GM19463 (cell line): ENCODE results near the gene DAD1.

Experiments
- ATAC-seq: cut with Tn5 transposase; IDR thresholded peaks from one replicate; pipeline ENCODE4 v1.9.1; 2021; ENCODE audit warnings: mild to moderate bottlenecking, moderate library complexity; ENCODE audit not compliant: unreplicated experiment

Gene DAD1

DNA sequence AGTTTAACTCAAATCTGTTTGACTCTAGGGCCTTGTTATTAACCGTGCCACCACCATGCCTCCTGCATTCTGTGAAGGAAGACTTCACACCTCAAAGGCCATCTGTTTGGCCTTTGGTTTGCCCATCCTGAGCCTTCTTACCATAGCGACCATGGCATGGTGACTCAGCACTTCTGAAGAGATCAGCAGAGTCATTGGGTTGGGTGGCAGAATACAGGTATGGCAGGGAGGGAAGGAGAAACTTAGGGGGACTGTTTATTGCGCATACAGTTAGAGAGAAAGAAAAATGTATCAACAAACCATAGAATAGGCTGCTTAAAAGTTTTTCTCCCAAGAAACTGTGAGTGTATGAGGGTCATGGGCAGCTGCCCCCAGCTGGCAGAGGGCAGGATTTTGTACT is 49.2 kb downstream of the DAD1 start:
- no peak for ATAC-seq

DNA sequence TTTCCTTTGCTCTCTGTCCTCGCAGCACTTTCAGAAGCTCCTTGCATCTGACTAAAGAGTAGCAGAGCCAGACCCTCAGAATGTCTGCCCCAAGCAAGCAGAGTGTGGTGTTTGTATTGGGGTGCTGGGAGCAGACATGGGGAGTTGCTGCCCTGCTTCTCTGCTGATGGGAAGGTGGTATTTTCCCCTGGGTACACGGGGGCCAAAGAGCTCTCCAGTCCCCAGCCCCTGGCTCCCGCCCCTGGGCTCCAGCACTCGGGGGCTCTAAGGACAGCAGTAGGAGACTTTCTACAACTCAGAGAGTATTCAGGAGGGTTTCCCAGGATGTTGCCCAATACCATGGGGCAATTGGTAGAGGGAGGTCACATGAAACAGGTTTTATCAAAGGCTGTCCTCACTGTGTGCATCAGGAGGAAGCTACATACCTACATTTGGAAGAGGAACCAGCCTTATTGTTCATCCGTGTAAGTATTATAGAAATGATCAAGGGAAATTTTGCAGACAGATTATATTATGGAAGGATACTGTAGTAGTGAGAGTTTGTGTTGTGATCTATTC is 50.3 kb downstream of the DAD1 start:
- no peak for ATAC-seq

DNA sequence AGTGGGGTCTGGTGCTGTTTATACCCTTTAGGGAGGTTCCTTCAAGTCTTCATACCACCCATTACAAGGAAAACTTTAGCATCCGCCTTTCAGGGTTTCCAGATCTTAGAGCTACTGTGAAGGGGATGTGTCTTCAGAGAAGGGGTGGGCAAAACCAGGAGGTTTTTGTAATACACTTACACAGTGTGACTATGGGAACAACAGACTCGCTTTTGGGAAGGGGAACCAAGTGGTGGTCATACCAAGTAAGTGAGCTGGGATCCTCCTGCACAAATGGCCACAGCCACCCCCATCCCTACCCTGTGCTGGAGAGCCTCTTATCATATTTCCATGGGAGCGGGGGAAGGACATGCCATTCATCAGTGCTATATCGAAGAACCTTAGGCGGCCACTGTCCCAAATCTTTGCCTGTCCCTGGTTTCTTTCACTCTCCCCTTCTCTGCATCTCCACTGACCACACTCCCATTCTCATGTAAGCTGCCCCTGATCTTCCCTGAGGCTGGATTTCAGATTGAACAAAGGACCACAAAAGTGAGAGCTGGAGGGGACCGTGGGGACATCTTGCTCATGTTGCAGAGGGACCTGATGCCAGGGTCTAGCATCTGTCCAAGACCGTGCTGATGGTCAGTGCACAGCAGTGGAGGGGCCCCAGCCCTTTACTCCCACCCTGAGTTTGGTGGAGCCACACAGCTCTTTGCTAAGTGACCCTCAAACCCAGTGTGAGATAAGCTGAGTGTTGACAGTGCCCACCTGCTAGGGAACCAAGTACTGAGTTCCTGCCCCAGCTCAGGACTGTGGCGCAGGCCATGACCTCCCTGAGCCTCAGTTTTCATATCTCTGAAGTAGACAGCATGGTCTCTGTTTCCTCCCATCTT is 51.4 kb downstream of the DAD1 start:
- ATAC-seq: no peak

DNA sequence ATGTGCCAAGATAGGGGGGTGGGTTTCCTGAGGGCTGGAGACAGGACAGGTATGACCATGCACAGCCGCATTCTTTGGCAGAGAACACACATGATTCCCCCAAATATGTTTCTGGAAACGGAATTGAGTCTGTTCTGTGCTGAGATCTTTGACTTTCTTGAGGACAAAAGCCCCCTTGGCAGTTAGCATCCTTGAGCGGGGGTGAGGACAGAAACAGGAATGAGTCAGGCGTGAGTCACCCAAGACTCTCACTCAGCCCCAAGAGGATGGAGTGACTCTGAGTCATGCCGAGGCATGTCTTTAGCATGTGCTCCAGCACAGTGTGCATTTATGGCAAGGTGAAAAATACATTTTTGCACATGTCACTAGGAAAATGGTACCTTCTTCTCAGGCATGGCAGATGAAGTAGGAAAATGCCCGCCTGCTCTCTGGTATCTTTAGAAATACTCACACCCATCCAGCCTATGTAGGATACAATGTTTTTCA is 52.1 kb downstream of the DAD1 start:
- ATAC-seq: peak; percentile 86

DNA sequence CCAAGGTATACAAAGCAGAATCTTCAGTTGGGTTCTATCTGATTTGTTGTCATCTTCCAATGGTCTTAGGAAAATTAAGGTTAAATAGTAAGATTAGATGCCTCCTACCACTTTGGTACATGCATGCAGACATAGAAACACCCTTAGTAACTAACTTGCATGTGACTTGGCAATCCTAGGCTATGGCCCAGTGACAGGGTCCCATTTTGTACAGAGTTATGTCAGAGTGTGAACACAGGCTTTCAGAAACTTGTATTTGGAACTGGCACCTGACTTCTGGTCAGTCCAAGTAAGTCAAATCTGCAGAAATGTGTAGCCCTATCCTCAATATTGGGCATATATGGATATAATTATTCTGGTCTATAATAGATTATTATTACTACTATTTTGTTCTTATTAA is 53.1 kb downstream of the DAD1 start:
- no peak for ATAC-seq

DNA sequence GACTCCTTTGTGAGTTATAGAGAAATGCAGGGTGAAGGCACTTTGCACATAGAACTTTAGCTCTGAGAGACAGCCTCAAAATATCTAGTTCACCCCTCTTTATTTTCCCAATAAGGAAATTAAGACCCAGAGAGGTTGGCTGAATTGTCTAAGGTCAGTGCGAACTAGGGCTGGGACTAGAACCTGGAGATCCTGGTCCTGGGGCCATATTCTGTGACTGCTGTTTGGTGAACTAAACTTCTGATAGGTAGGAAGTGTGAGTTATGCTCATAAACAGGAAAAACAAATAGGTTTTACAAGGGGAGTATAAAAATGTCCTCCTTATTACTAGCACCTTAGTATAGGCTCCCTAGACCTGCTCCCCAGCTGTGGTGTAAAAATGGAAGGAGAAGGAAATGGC is 53.9 kb downstream of the DAD1 start:
- ATAC-seq: no peak

DNA sequence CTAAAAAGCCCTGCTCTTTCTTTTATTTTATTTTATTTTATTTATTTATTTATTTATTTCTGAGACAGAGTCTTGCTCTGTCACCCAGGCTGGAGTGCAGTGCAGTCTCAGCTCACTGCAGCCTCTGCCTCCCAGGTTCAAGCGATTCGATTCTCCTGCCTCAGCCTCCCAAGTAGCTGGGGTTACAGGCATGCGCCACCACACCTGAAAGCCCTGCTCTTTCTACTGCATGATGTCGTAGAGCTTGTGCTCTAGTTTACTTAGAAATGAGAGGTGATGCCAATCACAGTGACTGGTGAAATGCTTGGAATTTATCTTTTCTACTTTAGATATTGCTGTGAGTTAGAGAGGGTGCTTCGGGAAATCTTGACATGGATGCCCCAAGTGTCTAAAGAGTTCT is 54.5 kb downstream of the DAD1 start:
- no peak for ATAC-seq

DNA sequence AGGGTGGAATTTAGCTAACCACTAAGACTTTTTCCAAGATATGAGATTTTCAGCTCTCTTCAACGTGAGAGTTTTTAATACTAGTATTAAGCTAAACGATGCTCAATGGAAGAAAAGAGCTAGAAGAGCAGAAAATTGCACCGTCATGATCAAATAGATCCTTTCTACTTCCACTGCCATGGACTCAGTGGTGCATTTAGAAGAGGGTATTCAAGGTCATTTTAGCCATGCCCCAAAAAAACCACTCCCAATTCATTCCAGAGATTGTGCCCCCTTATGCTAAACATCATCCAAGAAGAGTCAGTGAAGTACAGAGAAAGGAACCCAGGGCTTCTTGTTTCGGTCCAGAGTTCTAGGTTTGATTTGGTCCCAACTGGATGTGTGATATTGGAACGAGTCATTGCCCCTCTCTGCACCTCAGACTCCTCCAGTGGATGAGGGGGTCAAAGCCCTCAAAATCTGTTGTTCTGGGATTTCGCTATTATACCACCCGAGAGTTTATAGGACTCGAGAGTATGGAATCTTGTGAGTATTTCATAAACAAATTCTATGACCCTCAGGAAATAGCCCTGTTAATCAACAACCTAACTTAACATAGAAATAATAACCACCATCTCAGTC is 55.2 kb downstream of the DAD1 start:
- no peak for ATAC-seq

DNA sequence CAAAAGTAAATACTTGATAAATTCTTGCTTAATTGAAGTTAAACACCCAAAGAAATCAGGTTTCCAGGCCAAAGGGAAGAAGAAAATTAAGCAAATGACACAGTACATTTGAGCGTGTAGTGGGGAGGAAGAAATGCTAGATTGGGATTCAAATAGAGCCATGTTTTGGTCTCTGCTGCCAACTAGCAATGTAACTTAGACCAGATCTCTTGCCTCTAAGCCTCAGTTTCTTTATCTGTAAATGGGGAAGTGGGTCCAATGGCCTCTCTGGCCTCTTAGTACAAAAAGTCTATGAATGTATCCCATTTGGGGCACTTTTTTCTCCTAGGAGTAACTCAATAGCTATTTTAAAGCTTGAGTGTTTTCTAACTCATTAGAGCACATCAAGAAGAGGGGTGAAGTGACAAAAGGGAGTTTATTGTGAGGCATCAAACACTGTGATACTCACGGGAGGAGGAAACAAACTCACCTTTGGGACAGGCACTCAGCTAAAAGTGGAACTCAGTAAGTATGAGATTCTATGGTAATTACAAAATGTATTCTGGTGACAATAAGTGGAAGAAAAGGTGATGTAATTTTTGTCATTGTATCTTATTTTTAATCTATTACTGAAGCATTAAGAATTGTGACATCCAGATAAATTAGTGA is 55.8 kb downstream of the DAD1 start:
- ATAC-seq: no peak

DNA sequence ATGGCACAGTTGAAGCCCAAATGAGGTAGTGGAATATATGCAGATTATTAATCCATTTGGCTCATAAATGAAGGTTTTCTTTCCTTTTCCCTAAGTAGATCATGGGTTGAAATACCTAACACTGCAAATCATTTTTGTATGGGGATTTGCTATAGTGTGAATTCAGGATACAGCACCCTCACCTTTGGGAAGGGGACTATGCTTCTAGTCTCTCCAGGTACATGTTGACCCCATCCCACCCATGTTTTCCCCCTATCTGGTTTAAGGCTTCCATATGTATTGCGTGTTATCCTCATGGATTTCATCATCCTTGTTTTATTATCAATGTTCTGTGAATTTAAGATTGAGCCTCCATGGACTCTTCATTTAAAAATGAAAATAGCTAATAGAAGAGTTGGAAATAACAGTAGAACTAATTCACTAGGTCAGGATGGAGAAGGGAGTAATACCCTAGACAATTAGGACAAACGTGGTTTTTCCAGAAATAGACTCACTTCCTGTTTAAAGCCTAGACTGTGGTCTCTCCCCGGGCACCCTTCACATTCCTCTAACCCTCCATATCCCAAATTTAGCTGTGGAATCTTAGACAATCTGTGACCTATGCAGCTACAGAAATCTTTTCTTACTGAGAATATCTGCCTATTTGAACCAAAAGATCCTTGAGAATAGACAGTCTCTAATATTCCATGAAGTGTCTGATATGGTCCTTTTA is 56.5 kb downstream of the DAD1 start:
- no peak for ATAC-seq

DNA sequence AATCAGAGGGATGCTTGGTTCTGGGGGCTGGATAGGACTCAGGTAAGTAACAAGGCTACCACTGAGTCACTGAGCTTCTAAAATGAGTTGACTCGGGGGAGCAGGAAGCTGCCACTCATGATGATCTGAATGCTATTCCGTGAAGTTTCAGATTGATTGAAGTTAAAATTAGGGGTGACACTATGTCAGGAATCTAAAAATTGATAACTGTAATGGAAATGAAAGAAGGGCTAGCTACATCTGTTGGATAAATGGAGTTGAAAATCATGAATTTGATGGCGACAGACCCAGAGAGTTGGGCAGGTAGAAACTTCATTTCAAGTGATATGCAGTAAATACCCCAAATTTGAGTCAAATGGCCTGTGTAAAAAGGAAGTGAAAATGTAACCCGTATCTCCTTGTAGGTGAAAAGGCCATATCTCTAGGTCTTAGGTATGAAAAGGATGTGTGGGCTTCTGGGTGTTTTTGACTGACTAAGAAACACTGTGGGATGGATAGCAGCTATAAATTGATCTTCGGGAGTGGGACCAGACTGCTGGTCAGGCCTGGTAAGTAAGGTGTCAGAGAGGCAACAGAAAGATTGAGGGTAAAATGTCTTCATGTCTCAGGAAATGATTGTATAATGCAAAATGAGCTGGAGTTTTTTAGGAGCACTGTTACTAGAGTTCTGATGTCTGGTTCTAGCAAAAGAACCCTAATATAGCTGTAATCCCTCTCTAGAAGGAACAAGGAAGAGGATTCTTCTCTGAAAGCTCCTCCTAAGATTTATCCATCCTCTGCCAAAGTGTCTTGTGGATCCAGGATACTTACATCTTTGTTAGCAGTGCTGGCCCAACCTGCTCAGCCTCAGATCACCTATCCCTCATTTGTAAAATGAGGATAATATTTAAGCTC is 57.3 kb downstream of the DAD1 start:
- peak; percentile 72 for ATAC-seq

DNA sequence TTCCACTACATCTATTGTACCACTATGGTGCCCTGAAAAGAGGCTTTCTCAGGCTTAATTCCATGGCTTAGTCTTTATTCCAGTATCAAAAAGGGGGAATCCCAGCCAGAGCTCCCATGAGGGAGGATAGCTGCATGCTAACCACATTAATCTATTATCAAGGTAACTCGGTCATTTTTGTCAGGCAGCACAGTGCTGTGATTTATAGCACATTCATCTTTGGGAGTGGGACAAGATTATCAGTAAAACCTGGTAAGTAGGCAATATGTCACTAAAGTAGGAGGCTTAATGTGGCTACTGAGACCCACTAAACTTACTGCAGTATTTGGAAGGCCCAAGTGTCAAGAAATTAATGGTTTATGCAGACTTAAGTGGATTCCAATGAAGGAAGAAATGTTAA is 58.9 kb downstream of the DAD1 start:
- no peak for ATAC-seq

DNA sequence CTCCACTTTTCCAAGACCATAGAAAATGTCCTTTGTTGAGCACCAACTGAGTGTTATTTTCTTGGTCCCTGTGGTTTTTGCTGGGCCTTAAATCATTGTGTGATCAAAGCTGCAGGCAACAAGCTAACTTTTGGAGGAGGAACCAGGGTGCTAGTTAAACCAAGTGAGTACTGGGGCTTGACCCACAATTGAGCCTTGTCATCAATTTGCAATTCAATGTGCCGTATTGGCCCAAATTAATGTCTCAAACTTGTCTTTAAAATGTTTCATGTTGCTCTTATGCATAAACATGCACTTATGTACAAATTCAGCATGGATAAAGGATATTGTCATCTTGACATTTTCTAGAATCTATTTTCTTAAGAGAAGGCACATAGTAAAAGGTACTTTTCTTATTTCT is 62.3 kb downstream of the DAD1 start:
- no peak for ATAC-seq

DNA sequence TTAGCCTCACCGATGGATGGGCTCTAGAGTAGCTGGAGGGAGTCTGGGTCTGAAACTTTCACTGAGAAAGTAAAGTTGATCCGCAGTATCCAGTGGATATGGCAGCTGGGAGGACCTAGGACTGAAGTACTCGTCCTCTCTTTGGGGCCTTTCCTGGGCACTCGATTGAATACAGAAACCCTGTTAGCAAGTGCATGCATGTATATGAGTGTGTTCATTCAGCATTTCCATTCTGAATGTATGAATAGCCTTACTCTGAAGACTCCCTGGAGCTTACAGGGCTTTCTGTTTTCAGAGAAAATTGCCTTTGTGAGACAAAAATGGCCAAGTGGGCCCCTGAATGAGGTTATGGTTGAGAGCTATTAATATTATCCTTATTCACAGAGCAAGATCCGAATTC is 62.8 kb downstream of the DAD1 start:
- no peak for ATAC-seq

DNA sequence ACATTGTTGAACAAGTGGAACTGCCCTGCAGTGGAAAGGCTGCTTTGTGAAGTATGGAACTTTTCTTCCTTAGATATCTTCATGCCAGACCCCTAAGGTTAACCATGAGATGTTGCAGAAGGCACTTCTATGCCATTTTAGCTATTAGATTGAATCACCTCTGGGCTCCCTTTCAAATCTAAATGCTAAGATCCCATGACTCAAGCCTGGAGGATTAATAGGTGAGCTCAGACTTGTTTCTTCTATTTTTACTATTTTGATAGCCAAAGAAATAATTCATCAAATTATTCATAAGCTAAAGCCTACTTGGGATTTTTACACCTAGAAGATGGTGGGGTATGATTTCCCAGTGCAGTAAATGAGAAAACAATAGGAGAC is 64.3 kb downstream of the DAD1 start:
- ATAC-seq: no peak

DNA sequence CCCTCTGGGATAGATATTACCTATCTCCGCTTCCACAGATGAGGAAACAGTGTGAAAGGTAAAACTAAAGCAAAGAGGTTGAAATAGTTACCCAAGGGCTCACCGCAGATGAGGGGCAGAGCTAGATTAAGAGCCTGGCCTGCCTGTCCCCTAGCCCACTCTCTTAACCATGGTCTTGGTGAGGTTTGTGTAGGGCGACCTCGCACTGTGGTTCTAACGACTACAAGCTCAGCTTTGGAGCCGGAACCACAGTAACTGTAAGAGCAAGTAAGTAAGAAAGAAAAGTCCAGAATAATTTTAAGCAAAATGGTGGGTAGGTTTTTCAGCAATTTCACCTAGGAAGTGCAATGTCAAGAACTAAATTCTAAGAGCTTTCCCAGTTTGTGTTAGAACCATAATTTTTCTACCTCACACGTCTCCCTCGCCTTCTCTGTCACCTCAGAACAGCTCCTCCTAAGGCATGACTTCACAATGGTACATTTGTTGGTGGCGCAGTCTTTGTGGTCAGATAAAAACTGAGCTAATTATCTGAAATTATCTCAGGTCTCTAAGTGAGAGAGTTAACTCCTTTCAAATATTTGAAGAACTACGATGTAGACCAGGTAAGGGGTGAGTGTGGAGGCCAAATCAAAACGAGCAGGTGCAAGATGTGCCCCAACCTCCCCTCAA is 64.8 kb downstream of the DAD1 start:
- ATAC-seq: no peak

DNA sequence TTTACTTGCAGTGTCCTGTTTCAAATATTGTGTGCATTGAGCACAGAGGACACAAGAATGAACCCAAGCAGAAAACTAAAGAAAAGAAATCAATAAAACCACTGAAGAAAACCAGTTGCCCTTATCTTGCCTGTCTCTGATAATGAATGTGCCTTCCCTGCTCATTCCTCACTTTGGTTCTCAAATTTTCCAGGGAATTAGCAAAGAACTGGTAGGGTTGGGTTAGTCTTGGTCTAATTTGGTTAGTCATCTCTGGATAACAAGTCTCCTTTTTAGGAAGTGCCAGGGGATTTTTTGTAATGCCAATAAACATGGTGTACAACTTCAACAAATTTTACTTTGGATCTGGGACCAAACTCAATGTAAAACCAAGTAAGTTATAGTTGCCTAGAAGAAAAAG is 65.7 kb downstream of the DAD1 start:
- no peak for ATAC-seq

DNA sequence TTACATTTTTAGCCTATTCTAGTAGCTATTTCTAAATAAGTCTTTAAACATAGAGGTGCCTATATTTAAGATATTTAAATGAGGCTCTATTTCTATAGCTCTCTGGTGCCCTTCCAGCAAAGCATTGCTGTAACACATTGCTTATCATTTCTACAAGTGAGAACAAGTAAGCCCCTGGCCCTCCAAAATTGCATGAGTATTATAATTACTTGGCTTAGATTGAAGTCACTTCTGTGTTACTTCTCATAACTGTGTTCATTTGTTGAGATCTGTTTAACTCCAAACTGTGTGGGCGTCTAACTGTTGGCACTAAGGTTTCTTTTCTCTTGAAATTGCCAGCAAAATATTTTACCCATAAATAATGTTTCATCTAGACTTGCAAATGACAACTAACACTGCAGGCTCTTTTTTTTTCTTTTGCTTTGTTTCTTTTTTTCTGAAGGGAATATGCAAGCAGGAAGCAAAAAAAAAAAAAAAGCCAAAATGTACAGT is 66.5 kb downstream of the DAD1 start:
- ATAC-seq: no peak
